Measurements from ENCODE around the gene NDC1.
"Not testable (repeated sequence)": the region's sequence is repeated elsewhere in the genome, so short reads cannot be mapped to it uniquely, and the experiment has no call there.

Gene NDC1

GRCh38 chr1:53826367-53826766 lies 11.7 kb downstream of the NDC1 start:
- in situ Hi-C loops (cut with MboI; ENCODE audit: low sequenced_read_pairs): no loop called here

GRCh38 chr1:53825306-53825705 lies 12.8 kb downstream of the NDC1 start:
- in situ Hi-C loops (cut with MboI; ENCODE audit: low sequenced_read_pairs): no loop called here

DNA sequence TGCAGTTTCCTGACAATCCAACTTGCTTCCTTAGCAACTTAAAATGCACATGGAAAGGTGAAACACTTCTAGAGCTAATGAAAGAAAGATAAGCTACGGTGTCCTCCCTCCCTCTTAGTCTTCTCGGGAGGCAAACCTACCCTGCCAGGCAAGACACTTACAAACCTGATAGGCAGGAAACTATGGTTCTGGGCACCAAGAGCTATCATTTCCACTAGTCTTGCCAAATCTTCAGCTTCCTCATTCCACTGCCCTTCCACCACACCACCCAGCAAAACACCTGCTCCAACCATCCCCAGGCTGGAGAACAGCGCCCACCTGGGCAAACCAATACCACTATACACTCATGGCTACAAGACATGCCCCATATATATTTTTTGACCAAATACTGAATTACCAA lies 15.2 kb downstream of the NDC1 start:
- in situ Hi-C loops (cut with MboI; ENCODE audit: low sequenced_read_pairs): no loop called here

- in situ Hi-C loops (cut with MboI; ENCODE audit: low sequenced_read_pairs): no loop called here
Measured at GRCh38 chr1:53821380-53821779, 16.7 kb downstream of the NDC1 start.

DNA sequence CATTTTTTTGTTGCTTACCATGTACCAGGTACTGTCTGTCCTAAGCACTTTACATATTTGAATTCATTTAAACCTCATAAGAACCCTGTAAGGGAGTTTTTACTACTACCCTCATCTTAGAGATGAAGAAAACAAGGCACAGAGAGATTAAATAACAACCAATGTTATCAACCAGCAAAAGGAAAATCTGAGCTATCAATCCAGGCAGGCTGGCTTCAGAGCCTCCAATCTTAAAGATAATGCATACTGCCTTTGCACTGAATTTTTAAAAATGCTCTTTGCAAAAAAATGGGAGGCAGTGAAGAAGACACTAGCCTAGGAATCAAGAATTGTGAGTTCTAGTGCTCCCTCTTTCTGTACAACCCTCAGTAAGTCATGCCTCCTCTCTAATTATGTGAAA lies 18.7 kb downstream of the NDC1 start:
- in situ Hi-C loops (cut with MboI; ENCODE audit: low sequenced_read_pairs): no loop called here

- in situ Hi-C loops (cut with MboI; ENCODE audit: low sequenced_read_pairs): not testable (repeated sequence)
Measured at GRCh38 chr1:53816584-53816983, 21.5 kb downstream of the NDC1 start.

GRCh38 chr1:53815484-53815883 lies 22.6 kb downstream of the NDC1 start:
- in situ Hi-C loops (cut with MboI; ENCODE audit: low sequenced_read_pairs): not testable (repeated sequence)

DNA sequence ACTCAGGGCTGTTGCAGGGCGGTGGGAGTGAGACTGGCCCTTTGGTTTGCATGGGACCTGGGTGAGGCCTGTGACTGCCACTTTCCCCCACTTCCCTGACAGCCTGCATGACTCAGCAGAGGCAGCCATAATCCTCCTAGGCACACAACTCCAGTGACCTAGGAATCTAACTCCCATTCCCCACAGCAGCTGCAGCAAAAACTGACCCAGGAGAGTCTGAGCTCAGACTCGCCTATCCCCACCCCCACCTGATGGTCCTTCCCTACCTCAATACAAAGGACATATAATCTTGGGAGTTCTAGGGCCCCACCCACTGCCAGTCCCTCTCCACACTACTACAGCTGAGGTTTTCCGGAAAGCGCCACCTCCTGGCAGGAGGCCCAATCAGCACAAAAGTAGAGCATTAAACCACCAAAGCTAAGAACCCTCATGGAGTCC lies 26.7 kb downstream of the NDC1 start:
- in situ Hi-C loops (cut with MboI; ENCODE audit: low sequenced_read_pairs): no loop called here

- in situ Hi-C loops (cut with MboI; ENCODE audit: low sequenced_read_pairs): no loop called here
Measured at GRCh38 chr1:53810497-53810896, 27.6 kb downstream of the NDC1 start.

DNA sequence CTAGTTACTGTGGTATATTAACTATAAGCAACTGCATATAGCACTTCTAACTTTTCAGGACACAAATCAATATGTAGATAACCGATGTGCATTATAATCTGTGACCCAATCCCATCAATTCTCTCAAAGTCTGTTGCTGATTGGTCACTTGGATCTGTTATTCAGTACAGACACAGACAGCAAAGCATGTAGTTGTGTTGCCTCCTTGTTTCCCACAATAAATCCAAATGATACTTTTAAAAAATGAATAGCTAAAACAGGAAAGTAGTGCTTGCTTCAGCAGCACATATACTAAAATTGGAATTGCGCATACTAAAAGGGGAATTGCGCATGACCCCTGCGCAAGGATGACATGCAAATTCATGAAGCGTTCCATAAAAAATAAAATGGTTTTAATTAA lies 28.1 kb downstream of the NDC1 start:
- in situ Hi-C loops (cut with MboI; ENCODE audit: low sequenced_read_pairs): no loop called here

DNA sequence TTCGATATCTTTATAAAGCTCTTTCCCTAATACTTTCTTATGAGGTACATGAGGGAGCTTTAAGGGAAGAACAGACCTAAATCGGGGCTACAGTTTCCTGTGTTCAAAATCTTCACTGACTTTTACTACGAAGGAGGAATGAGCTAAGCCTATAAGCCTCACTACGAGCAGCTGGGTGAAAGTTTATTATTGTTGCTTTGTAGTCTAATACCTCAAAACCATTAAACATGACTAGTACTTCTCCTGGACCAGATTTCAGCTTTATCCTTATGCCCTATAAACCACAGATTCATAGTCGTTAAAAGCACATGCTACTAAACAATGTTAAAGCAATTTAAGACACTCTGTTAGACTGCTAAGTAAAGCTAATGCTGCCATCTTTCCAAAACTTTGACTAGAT lies 30.2 kb downstream of the NDC1 start:
- in situ Hi-C loops (cut with MboI; ENCODE audit: low sequenced_read_pairs): no loop called here

- in situ Hi-C loops (cut with MboI; ENCODE audit: low sequenced_read_pairs): no loop called here
Measured at GRCh38 chr1:53804791-53805505, 33.1 kb downstream of the NDC1 start.

DNA sequence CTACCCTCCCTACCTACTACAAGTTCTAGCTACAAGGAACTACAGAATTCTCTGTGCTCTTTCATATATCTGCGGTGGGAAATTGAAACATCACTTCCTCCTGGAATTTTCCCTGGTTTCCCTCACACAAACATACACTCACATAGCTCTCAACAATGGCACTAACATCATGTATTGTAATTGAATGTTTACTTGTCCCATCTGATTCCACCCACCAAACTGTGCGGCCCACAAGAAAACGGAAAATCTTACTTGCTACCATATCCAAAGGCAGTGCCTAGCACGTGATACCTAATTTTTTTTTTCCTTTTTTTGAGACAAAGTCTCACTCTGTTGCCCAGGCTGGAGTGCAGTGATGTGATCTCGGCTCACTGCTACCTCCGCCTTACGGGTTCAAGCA lies 33.9 kb downstream of the NDC1 start:
- in situ Hi-C loops (cut with MboI; ENCODE audit: low sequenced_read_pairs): no loop called here

- in situ Hi-C loops (cut with MboI; ENCODE audit: low sequenced_read_pairs): no loop called here
Measured at GRCh38 chr1:53800621-53801020, 37.5 kb downstream of the NDC1 start.

- in situ Hi-C loops (cut with MboI; ENCODE audit: low sequenced_read_pairs): no loop called here
Measured at GRCh38 chr1:53799141-53799540, 39.0 kb downstream of the NDC1 start.

DNA sequence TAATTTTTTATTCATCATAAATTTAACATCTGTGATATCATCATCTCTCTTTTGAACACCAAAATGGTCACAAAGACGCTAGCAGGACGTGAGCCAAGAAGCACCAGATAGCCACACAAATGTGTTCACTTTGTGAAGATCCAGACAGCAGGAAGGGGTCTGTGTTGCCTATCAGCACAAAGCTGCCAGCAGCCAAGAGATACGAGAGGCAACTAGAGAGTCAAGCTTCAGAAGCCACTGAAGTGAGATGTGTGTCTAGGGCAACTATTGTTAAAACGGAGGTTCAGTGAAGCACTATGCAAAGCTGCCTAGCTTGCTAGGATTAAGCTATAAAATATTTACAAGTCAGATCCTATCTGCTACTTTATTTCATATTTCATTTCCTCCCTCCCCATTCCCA lies 45.3 kb downstream of the NDC1 start:
- in situ Hi-C loops (cut with MboI; ENCODE audit: low sequenced_read_pairs): no loop called here

- in situ Hi-C loops (cut with MboI; ENCODE audit: low sequenced_read_pairs): no loop called here
Measured at GRCh38 chr1:53787655-53788054, 50.4 kb downstream of the NDC1 start.

- in situ Hi-C loops (cut with MboI; ENCODE audit: low sequenced_read_pairs): no loop called here
Measured at GRCh38 chr1:53783056-53783455, 55.0 kb downstream of the NDC1 start.

GRCh38 chr1:53781654-53782053 lies 56.4 kb downstream of the NDC1 start:
- in situ Hi-C loops (cut with MboI; ENCODE audit: low sequenced_read_pairs): no loop called here

DNA sequence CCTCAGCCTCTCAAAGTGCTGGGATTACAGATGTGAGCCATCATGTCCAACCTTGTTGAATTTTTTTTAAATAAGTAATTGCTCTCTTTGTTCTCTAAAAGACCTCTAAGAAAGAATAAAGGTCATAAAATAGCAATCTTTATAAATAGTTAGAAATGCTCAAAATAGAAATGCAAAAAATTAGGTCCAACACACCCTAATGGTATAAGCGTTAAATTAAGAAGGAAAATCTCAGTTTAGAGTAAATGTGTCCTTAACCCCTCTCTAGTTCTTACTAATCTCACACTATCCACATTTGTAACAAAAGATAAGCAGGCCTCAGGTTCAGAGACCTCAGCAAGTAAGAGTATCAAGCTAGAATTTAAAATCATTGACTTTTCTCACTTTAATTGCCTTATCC lies 60.8 kb downstream of the NDC1 start:
- in situ Hi-C loops (cut with MboI; ENCODE audit: low sequenced_read_pairs): no loop called here

- in situ Hi-C loops (cut with MboI; ENCODE audit: low sequenced_read_pairs): no loop called here
Measured at GRCh38 chr1:53771648-53772047, 66.4 kb downstream of the NDC1 start.

DNA sequence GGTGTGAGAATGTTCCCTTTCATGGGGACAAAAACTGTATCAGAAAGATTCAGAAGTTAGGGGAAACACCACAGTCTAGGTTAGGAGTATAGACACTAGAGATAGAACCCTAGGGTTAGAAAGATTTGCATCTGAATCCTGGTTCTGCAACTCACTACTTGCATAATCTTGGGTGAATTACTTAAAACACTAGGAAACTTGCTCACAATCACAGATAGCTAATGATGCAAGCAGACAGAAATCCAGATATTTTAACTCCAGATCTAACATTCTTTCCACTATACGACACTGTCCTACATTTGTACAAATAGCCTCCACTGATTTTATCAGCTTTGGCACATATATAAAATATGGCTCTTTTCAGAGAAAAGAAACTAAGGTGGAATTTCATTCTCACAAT lies 68.3 kb downstream of the NDC1 start:
- in situ Hi-C loops (cut with MboI; ENCODE audit: low sequenced_read_pairs): no loop called here

GRCh38 chr1:53769184-53769583 lies 68.9 kb downstream of the NDC1 start:
- in situ Hi-C loops (cut with MboI; ENCODE audit: low sequenced_read_pairs): no loop called here

All from hTERT RPE-1 (cell line).